ENCODE results near the gene CNTN5.
"Not testable (repeated sequence)": the region's sequence is repeated elsewhere in the genome, so short reads cannot be mapped to it uniquely, and the experiment has no call there.

The CNTN5 gene

DNA sequence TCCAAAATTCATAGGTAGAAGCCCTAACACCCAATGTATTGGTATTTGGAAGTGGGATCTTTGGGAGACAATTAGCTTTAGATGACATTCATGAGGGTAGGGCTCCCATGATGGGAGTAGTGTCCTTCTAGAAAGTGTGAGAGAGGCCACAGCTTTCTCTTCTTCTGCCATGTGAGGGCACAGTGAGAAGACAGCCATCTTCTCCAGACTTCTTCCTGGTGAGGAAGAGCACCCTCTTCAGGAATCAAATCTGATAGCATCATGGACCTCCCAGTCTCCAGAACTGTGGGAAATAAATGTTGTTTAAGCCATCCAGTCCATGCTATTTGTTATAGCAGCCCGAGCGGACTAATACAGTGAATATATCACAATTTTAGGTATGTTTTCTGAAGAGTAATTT is 96.9 kb downstream of the CNTN5 start:
- TF ChIP-seq, protein P1, sequence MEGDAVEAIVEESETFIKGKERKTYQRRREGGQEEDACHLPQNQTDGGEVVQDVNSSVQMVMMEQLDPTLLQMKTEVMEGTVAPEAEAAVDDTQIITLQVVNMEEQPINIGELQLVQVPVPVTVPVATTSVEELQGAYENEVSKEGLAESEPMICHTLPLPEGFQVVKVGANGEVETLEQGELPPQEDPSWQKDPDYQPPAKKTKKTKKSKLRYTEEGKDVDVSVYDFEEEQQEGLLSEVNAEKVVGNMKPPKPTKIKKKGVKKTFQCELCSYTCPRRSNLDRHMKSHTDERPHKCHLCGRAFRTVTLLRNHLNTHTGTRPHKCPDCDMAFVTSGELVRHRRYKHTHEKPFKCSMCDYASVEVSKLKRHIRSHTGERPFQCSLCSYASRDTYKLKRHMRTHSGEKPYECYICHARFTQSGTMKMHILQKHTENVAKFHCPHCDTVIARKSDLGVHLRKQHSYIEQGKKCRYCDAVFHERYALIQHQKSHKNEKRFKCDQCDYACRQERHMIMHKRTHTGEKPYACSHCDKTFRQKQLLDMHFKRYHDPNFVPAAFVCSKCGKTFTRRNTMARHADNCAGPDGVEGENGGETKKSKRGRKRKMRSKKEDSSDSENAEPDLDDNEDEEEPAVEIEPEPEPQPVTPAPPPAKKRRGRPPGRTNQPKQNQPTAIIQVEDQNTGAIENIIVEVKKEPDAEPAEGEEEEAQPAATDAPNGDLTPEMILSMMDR (IDR thresholded peaks at IDR 0.05; ENCODE audit: low read depth, low read length): no peak
- no peak for DNase-seq (ENCODE audit: extremely low read depth, low read depth)

DNA sequence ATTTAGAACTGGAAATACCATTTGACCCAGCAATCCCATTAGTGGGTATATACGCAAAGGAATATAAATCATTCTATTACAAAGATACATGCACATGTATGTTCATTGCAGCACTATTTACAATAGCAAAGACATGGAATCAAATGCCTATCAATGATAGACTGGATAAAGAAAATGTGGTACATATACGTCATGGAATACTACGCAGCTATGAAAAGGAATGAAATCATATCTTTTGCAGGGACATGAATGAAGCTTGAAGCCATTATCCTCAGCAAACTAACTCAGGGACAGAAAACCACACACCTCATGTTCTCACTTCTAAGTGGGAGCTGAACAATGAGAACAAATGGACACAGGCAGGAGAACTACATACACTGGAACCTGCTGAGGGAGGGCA is 113.1 kb downstream of the CNTN5 start:
- not testable (repeated sequence) for DNase-seq (ENCODE audit: extremely low read depth, low read depth)

DNA sequence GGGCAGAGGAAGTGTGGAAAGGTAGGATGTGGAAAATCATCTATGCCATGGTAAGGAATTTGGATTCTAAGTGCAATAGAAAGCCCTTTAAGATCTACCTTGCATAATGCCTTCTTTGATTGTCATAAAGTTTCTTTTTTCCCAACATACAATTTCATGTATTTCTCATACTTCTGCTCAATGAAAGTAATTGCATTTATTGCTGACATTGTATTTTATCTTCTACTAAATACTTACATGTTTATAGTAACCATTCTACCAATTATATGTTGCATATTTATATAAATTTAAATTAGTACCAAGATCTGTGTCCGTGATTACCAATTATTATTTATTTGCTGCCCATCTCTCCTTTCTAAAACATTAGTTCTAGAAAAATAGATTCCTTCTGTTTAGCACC is 114.8 kb downstream of the CNTN5 start:
- TF ChIP-seq, protein P1 (IDR thresholded peaks at IDR 0.05; ENCODE audit: low read depth, low read length): no peak
- DNase-seq (ENCODE audit: extremely low read depth, low read depth): no peak

DNA sequence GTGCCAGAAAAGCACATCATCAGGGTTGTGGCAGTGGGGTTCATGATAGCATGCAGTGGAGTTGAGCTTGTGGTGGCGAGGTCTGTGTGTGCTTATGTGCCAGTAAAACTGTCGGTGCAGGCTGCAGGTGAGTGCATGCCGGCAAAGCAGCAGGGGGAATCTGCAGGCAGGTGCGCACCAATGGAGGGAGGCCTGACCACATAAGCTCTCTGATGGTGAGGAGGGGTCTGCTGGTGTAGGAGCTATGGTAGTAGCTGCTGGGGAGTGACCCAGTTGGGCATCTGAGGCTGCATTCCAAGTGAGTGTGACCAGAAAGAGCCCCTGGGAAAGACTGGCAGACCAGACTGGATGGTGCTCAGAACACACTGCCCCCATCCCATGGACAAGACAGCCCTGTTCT is 121.5 kb downstream of the CNTN5 start:
- TF ChIP-seq, protein P1 (IDR thresholded peaks at IDR 0.05; ENCODE audit: low read depth, low read length): no peak
- DNase-seq (ENCODE audit: extremely low read depth, low read depth): no peak

DNA sequence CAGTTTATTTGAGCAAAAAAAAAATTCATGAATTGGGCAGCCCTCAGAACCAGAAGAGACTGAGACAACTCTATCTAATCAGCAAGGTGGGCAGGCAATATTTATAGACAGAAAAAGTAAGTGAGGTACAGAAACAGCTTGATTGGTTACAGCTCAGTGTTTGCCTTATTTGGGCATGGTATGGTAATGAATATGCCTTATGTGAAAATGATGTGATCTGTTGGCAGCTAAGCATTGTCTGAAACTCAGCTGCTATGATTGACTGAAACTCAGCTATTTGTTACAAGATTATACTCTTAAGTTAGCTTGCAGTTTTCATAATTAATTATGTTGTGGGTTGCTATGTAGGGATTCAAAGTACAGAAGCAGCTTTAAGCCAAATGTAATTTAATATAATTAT is 127.6 kb downstream of the CNTN5 start:
- TF ChIP-seq, protein P1 (IDR thresholded peaks at IDR 0.05; ENCODE audit: low read depth, low read length): no peak
- DNase-seq (ENCODE audit: extremely low read depth, low read depth): no peak

DNA sequence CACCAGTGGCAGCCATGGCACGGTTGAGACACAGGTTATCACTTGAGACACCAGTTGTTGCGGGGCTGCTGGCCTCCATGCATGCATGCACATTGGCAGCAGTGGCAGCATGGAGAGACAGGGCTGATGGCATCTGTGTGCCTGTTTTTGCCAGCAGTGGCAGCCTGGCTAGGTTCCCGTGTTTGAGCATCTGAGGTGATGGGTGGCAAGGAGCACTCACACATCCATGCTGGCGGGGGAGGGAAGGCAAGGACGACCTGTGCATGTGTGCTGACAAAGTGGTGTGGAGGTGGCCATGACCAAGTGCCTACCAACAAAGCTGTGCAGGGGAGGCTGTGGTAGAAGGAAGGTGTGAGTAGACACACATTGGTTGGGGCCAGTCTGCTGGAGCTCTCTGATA is 133.5 kb downstream of the CNTN5 start:
- DNase-seq (ENCODE audit: extremely low read depth, low read depth): no peak
- TF ChIP-seq, protein P1 (IDR thresholded peaks at IDR 0.05; ENCODE audit: low read depth, low read length): no peak

DNA sequence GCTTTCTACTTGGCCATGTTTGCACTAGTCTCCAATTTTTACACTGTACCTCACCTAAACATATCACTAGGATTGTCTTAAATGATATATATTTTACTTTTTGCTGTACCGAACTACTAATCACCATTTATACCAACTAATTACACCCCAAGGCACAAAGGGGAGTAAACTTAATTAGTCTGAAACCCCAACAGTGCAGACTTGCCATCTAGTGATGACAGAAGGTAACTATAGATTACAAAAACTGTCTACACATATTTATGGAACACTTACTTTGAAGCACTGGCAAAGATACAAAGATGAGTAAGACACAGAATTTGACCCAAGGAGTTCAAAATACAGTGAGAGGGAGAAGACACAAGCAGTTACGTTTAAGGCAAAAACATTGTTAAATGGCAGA is 139.7 kb downstream of the CNTN5 start:
- DNase-seq (ENCODE audit: extremely low read depth, low read depth): no peak

DNA sequence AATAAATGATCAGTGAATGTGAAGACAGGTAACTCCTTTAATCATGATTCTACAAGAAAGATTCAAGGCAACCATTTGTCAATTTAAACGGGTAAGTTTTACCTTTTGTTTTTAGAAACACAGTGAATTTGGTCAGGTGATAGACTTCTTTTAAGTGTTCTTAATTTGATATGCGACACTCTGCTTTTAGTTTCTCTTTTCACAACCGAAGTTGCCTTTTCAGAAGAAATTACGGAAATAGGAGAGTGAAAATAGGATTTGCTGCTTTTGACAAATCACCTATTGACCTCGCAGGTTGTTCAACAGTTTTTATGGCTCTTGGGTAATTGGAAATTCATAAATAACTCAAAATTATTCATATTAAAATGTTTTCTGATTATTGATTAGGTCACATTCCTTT is 142.1 kb downstream of the CNTN5 start:
- TF ChIP-seq, protein P1 (IDR thresholded peaks at IDR 0.05; ENCODE audit: low read depth, low read length): no peak
- no peak for DNase-seq (ENCODE audit: extremely low read depth, low read depth)

More for the DNA sequence above, 139.7 kb downstream of the CNTN5 start:
- TF ChIP-seq, protein P1 (IDR thresholded peaks at IDR 0.05; ENCODE audit: low read depth, low read length): no peak
